ENCODE measurements around the gene TTLL7. TPM values are rescaled to one million over a fixed set of nuclear protein-coding genes. Genes with fewer than 3 reads are reported as not detected.
A peak's percentile ranks its signal among the peaks of the same experiment; 100 is the strongest.

Gene TTLL7
- total RNA-seq, 1 donor from 2014 or later: 22.6 TPM

DNA sequence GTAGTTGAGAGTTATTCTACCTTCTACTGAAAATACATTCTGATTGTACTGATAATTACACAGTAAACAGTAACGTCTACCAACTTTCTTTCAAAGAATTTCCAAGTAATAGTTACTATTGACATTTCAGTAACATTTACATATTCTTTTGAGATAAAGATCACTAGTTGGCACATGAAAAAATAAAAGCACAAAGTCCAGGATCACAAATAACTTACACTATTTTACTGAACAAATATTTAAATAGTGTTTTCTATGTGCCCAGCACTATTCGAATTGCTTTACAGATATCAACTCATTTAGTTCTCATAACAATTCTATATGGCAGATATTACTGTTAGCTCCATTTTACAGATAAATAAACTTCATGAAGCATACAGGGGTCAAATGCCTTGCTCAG, 126.4 kb downstream of the TTLL7 start:
- Mint-ChIP-seq H3K4me1 (ENCODE audit: low read depth) (no peaks in the 10 kb centered on the region), H3K9me3 (ENCODE audit: low read depth) (peaks cover 2% of the 10 kb centered on the region), H3K4me3 (ENCODE audit: unreplicated experiment) (no peak overlapping the region), H3K27ac (ENCODE audit: unreplicated experiment) (no peak overlapping the region), H3K36me3 (ENCODE audit: low read depth) (peaks cover 5% of the 10 kb centered on the region), H3K27me3 (ENCODE audit: low read depth) (no peaks in the 10 kb centered on the region)
- TF ChIP-seq, protein P1, sequence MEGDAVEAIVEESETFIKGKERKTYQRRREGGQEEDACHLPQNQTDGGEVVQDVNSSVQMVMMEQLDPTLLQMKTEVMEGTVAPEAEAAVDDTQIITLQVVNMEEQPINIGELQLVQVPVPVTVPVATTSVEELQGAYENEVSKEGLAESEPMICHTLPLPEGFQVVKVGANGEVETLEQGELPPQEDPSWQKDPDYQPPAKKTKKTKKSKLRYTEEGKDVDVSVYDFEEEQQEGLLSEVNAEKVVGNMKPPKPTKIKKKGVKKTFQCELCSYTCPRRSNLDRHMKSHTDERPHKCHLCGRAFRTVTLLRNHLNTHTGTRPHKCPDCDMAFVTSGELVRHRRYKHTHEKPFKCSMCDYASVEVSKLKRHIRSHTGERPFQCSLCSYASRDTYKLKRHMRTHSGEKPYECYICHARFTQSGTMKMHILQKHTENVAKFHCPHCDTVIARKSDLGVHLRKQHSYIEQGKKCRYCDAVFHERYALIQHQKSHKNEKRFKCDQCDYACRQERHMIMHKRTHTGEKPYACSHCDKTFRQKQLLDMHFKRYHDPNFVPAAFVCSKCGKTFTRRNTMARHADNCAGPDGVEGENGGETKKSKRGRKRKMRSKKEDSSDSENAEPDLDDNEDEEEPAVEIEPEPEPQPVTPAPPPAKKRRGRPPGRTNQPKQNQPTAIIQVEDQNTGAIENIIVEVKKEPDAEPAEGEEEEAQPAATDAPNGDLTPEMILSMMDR (IDR thresholded peaks at IDR 0.05): no peak
- no peak for DNase-seq (ENCODE audit: low spot score)

DNA sequence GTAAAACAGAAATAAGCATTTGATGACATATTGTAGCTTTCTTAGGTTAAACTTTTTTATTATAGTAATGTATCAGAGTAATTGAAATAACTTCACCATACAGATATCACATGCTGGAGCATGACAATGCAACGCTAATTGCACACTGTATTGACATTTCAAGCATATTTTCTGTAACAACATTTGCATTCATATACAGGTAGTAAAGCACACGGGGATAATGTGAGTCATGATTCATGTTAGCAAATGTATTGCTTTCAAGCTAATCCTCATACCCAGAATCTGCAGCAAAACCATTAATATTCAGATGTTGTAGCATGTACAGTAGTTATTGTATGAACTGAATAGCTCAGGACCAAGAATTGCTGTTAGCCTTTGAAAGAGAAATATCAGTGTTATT, 133.9 kb downstream of the TTLL7 start:
- no peak overlapping the region for H3K4me3 Mint-ChIP-seq (ENCODE audit: unreplicated experiment)
- H3K4me1 Mint-ChIP-seq (ENCODE audit: low read depth): no peaks in the 10 kb centered on the region
- H3K27me3 Mint-ChIP-seq (ENCODE audit: low read depth): no peaks in the 10 kb centered on the region
- no peaks in the 10 kb centered on the region for H3K9me3 Mint-ChIP-seq (ENCODE audit: low read depth)
- no peak overlapping the region for H3K27ac Mint-ChIP-seq (ENCODE audit: unreplicated experiment)
- TF ChIP-seq, protein P1 (IDR thresholded peaks at IDR 0.05): no peak
- no peaks in the 10 kb centered on the region for H3K36me3 Mint-ChIP-seq (ENCODE audit: low read depth)
- no peak for DNase-seq (ENCODE audit: low spot score)

DNA sequence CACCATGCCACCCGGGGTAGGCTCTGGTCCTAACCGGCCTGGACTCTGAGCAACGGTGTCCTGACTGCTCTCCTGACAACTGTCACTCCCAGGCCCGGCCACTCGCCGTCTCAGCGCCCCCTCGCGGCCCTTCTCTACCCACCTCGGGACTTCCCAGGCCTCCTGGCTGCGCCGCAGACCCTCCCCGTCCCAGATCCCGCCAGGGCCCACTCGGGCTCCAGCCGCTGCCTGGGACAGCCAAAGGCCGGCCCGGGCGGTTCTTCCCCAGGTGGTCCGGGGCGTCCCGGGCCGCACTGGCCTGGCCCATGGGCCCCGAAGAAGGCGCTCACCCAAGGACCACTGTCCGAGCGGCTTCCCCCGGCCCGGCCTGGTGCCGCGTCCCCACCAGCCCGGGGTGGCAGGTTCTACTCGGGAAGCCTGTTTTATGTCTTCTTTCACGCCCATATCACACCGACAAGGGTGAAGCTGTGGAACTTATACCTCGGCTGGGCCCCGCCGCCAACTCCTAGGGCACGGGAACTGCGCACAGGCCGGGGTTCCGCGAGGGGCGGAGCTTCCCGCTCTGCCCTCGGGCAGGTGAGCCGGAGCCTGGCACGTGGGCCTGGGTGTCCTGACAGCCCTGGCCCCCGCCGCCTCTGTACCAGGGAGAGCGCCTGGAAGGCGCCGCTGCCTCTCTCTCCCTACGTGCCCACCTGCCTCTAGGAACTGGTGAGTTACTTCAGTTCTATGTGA, 138.3 kb downstream of the TTLL7 start:
- TF ChIP-seq, protein P1 (IDR thresholded peaks at IDR 0.05): peak; percentile 59
- peak; percentile 88 for DNase-seq (ENCODE audit: low spot score)
- H3K4me1 Mint-ChIP-seq (ENCODE audit: low read depth): no peaks in the 10 kb centered on the region
- H3K9me3 Mint-ChIP-seq (ENCODE audit: low read depth): no peaks in the 10 kb centered on the region
- H3K36me3 Mint-ChIP-seq (ENCODE audit: low read depth): no peaks in the 10 kb centered on the region
- no peaks in the 10 kb centered on the region for H3K27me3 Mint-ChIP-seq (ENCODE audit: low read depth)
- H3K27ac Mint-ChIP-seq (ENCODE audit: unreplicated experiment): no peak overlapping the region
- peak overlapping the region; percentile 44 for H3K4me3 Mint-ChIP-seq (ENCODE audit: unreplicated experiment)

DNA sequence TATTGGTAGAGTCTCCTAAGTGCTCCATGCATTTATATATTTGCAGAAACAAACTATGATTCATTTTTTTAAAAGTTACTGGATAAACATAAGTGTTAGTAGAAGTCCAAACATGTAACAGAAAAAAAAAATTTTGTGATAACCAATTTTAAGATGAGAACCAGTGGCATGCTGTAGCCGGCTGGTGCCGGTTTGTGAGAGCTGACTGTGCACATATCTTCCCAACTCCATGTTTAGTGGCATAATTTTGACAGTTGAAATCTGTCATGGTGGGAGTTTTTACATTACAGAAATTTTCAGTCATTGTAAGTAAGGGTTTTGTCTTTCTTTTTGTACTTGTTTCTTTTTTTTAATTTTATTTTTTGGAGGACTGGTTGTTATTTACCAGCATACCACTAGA, 141.2 kb downstream of the TTLL7 start:
- no peak overlapping the region for H3K4me3 Mint-ChIP-seq (ENCODE audit: unreplicated experiment)

DNA sequence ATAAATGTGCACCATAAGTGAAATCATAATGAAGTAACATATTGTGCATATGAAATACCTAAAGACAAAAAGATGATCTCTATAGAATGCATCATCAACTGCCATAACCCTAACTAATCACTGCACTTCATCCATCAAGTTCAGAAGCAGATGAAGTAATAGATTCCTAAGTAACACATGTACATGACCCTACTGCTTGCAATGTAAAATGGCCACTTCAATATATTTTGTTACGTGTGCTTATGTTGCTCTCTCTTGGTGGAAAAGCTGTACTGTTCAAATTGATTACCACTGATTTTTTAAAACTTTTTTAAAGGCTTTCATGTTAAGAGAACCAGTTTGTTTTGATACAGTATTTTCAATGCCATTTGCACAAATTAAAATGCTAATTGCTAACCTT, 141.8 kb downstream of the TTLL7 start:
- H3K36me3 Mint-ChIP-seq (ENCODE audit: low read depth): no peaks in the 10 kb centered on the region
- H3K27ac Mint-ChIP-seq (ENCODE audit: unreplicated experiment): no peak overlapping the region
- no peak overlapping the region for H3K4me3 Mint-ChIP-seq (ENCODE audit: unreplicated experiment)
- H3K9me3 Mint-ChIP-seq (ENCODE audit: low read depth): no peaks in the 10 kb centered on the region
- DNase-seq (ENCODE audit: low spot score): no peak
- TF ChIP-seq, protein P1 (IDR thresholded peaks at IDR 0.05): peak; percentile 84
- no peaks in the 10 kb centered on the region for H3K4me1 Mint-ChIP-seq (ENCODE audit: low read depth)
- no peaks in the 10 kb centered on the region for H3K27me3 Mint-ChIP-seq (ENCODE audit: low read depth)

More for the DNA sequence above, 141.2 kb downstream of the TTLL7 start:
- DNase-seq (ENCODE audit: low spot score): no peak
- Mint-ChIP-seq H3K27ac (ENCODE audit: unreplicated experiment) (no peak overlapping the region), H3K4me1 (ENCODE audit: low read depth) (no peaks in the 10 kb centered on the region), H3K36me3 (ENCODE audit: low read depth) (no peaks in the 10 kb centered on the region), H3K9me3 (ENCODE audit: low read depth) (no peaks in the 10 kb centered on the region), H3K27me3 (ENCODE audit: low read depth) (no peaks in the 10 kb centered on the region)
- TF ChIP-seq, protein P1 (IDR thresholded peaks at IDR 0.05): no peak
